MM.1S (cell line): ENCODE results near the gene CLIC4.

Experiments used
- DNase-seq: peaks from one replicate; pipeline ENCODE4 v3.0.0-alpha.2; 2015
- H2AFZ ChIP-seq: fragments of 300-600 bp; sonication (generic); 2 replicates; pipeline ENCODE4 v1.6.0; 2016; ENCODE audit warnings: antibody characterized with exemption, low read length
- H3F3A ChIP-seq: fragments of 300-600 bp; sonication (generic); 2 replicates; pipeline ENCODE4 v1.6.1; 2016; ENCODE audit warnings: mild to moderate bottlenecking, antibody characterized with exemption, low read length, moderate library complexity, mixed read lengths; ENCODE audit not compliant: insufficient read depth
- H3K27ac ChIP-seq: fragments of 300-600 bp; sonication (generic); 2 replicates; pipeline ENCODE4 v1.5.1; 2016; ENCODE audit warnings: mild to moderate bottlenecking, low read length
- H3K27me3 ChIP-seq: fragments of 300-600 bp; sonication (generic); replicated peaks from 2 replicates; pipeline ENCODE4 v1.6.0; 2016; ENCODE audit warnings: low read length; ENCODE audit not compliant: insufficient read depth
- H3K36me3 ChIP-seq: fragments of 300-600 bp; sonication (generic); replicated peaks from 2 replicates; pipeline ENCODE4 v1.6.1; 2016; ENCODE audit warnings: mild to moderate bottlenecking, low read length, mixed read lengths; ENCODE audit not compliant: insufficient read depth
- H3K4me1 ChIP-seq: fragments of 300-600 bp; sonication (generic); 2 replicates; pipeline ENCODE4 v1.6.1; 2016; ENCODE audit warnings: low read length, mixed read lengths
- H3K4me2 ChIP-seq: fragments of 300-600 bp; sonication (generic); 2 replicates; pipeline ENCODE4 v1.6.0; 2016; ENCODE audit warnings: low read depth, low read length
- H3K4me3 ChIP-seq: fragments of 300-600 bp; sonication (generic); 2 replicates; pipeline ENCODE4 v1.5.1; 2016; ENCODE audit warnings: low read length, mixed read lengths
- H3K79me2 ChIP-seq: fragments of 300-600 bp; sonication (generic); 2 replicates; pipeline ENCODE4 v1.6.1; 2016; ENCODE audit warnings: mixed run types, low read length, mixed read lengths
- H3K9ac ChIP-seq: fragments of 300-600 bp; sonication (generic); 2 replicates; pipeline ENCODE4 v1.6.1; 2016; ENCODE audit warnings: low read length, mixed read lengths
- H3K9me2 ChIP-seq: fragments of 300-600 bp; sonication (generic); replicated peaks from 2 replicates; pipeline ENCODE4 v1.6.1; 2016; ENCODE audit warnings: mild to moderate bottlenecking, low read length, mixed read lengths; ENCODE audit not compliant: insufficient read depth
- H3K9me3 ChIP-seq: fragments of 300-600 bp; sonication (generic); replicated peaks from 2 replicates; pipeline ENCODE4 v1.6.1; 2016; ENCODE audit warnings: mild to moderate bottlenecking, low read length, mixed read lengths; ENCODE audit not compliant: insufficient read depth
- H4K20me1 ChIP-seq: fragments of 300-600 bp; sonication (generic); 2 replicates; pipeline ENCODE4 v1.6.1; 2016; ENCODE audit warnings: mild to moderate bottlenecking, low read length, moderate library complexity, mixed read lengths; ENCODE audit not compliant: insufficient read depth
- EZH2 ChIP-seq: fragments of 300-600 bp; sonication (generic); optimal IDR thresholded peaks from 2 replicates; pipeline ENCODE3; 2017; ENCODE audit warnings: low read depth, mild to moderate bottlenecking, antibody characterized with exemption, low read length, mixed read lengths
- EZH2phosphoT487 ChIP-seq: fragments of 300-600 bp; sonication (generic); IDR thresholded peaks from 2 replicates; pipeline ENCODE4 v1.6.1; 2018; ENCODE audit warnings: antibody characterized with exemption, low read length
- TF ChIP-seq, protein P1 (sequence below): fragments of 300-600 bp; sonication (generic); IDR thresholded peaks from 2 replicates; pipeline ENCODE4 v1.5.1; 2016; ENCODE audit warnings: antibody characterized with exemption, low read length, mixed read lengths

Gene CLIC4

DNA sequence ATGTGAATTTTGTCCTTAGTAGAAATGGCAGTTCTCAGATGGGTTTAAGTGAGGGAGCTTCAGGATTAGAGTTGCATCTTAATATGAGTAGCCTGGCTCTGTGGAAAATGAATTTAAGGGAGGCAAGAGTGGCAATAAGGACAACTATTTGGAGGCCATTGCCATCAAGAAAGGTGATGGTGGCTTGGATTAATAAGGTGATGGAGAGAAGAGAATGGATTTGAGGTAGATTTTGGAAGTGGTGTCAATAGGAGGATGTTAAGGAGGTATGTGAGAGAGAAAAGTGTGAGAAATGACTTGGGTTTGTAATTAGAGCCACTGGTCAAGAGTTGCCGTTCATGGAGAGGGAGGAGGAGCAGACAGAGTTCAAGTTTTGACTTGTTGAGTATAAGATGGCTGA is 16.3 kb downstream of the CLIC4 start:
- H3K4me2 ChIP-seq, result no peak overlapping the region
- TF ChIP-seq EZH2 (no peak), EZH2phosphoT487 (no peak)
- TF ChIP-seq, protein P1, sequence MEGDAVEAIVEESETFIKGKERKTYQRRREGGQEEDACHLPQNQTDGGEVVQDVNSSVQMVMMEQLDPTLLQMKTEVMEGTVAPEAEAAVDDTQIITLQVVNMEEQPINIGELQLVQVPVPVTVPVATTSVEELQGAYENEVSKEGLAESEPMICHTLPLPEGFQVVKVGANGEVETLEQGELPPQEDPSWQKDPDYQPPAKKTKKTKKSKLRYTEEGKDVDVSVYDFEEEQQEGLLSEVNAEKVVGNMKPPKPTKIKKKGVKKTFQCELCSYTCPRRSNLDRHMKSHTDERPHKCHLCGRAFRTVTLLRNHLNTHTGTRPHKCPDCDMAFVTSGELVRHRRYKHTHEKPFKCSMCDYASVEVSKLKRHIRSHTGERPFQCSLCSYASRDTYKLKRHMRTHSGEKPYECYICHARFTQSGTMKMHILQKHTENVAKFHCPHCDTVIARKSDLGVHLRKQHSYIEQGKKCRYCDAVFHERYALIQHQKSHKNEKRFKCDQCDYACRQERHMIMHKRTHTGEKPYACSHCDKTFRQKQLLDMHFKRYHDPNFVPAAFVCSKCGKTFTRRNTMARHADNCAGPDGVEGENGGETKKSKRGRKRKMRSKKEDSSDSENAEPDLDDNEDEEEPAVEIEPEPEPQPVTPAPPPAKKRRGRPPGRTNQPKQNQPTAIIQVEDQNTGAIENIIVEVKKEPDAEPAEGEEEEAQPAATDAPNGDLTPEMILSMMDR, result no peak
- H3K27me3 ChIP-seq, result no peaks in the 10 kb centered on the region
- H3K4me1 ChIP-seq, result no peaks in the 10 kb centered on the region; the same call in 1 of the 2 replicates
- no peak overlapping the region for H2AFZ ChIP-seq
- H4K20me1 ChIP-seq, result peaks cover 37% of the 10 kb centered on the region
- DNase-seq, result no peak
- peaks cover 100% of the 10 kb centered on the region for H3K79me2 ChIP-seq
- no peak overlapping the region for H3K27ac ChIP-seq
- no peaks in the 10 kb centered on the region; the same call in 1 of the 2 replicates for H3F3A ChIP-seq
- no peaks in the 10 kb centered on the region for H3K9me3 ChIP-seq
- H3K36me3 ChIP-seq, result peaks cover 4% of the 10 kb centered on the region; the same call in 1 of the 2 replicates
- no peak overlapping the region for H3K4me3 ChIP-seq
- H3K9ac ChIP-seq, result no peak overlapping the region
- H3K9me2 ChIP-seq, result no peaks in the 10 kb centered on the region

DNA sequence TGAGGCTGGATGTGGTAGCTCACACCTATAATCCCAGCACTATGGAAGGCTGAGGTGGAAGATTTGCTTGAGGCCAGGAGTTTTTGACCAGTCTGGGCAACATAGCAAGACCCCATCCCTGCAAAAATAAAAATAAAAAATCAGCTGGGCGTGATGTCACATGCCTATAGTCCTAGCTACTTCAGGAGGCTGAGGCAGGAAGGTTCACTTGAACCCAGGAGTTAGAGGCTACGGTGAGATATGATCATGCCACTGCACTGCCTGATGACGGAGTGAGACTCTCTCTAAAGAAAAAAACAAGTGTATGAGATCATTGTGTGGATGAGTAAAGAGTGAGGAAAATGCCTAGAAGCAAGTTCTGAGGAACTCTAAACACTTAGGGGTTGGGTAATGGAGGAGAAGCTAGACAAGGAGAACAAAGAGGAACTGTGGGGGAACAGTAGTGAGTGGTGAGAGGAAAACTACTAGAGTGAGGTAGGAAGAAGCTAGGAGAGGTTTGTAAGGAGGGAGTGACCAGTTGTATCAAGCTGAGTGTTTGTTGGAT is 17.0 kb downstream of the CLIC4 start:
- Histone ChIP-seq H2AFZ (no peak overlapping the region), H3K79me2 (peaks cover 100% of the 10 kb centered on the region), H3K4me2 (no peak overlapping the region), H3K9me3 (no peaks in the 10 kb centered on the region), H4K20me1 (peaks cover 37% of the 10 kb centered on the region), H3K27ac (no peak overlapping the region), H3F3A (no peaks in the 10 kb centered on the region; the same call in 1 of the 2 replicates), H3K9ac (no peak overlapping the region), H3K36me3 (peaks cover 4% of the 10 kb centered on the region; the same call in 1 of the 2 replicates), H3K4me3 (no peak overlapping the region), H3K4me1 (no peaks in the 10 kb centered on the region; the same call in 1 of the 2 replicates), H3K27me3 (no peaks in the 10 kb centered on the region), H3K9me2 (no peaks in the 10 kb centered on the region)
- TF ChIP-seq, protein P1, result no peak
- TF ChIP-seq EZH2phosphoT487 (no peak), EZH2 (no peak)
- no peak for DNase-seq

DNA sequence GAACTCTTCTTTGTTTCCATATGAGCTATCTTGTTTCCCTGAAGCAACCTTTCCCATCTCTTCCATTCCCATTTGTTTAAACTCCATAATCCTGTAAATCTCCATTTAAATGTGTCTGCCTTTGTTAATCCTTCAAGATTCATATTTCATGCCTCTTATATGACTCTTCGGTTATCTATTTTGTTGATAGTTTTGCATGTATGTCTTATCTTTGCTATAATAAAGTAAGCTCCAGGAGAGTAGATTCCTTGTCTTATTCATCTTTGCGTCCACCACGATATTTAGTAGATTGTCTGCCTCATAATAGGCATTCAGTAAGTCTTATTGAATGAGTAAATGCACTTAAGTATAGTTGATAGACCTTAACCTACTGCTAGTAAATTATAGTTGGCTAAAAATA is 18.4 kb downstream of the CLIC4 start:
- TF ChIP-seq EZH2phosphoT487, result no peak
- TF ChIP-seq EZH2, result no peak
- TF ChIP-seq, protein P1, result no peak
- Histone ChIP-seq H3K4me2 (no peak overlapping the region), H3K79me2 (peaks cover 99% of the 10 kb centered on the region), H3K9me2 (no peaks in the 10 kb centered on the region), H3K27ac (no peak overlapping the region), H3K4me3 (no peak overlapping the region), H3K27me3 (no peaks in the 10 kb centered on the region), H2AFZ (no peak overlapping the region), H3K36me3 (peaks cover 4% of the 10 kb centered on the region; the same call in 1 of the 2 replicates), H3F3A (no peaks in the 10 kb centered on the region; the same call in 1 of the 2 replicates), H3K9ac (no peak overlapping the region), H3K4me1 (no peaks in the 10 kb centered on the region; the same call in 1 of the 2 replicates), H3K9me3 (no peaks in the 10 kb centered on the region), H4K20me1 (peaks cover 37% of the 10 kb centered on the region)
- no peak for DNase-seq
